ENCODE measurements around the gene TGFA. TPM values are rescaled to one million over a fixed set of nuclear protein-coding genes. Genes with fewer than 3 reads are reported as not detected.

TGFA gene
- total RNA-seq, 1 donor from 2014 or later, result not detected

- Mint-ChIP-seq H3K9me3 (peaks cover 2% of the 10 kb centered on the region), H3K36me3 (no peaks in the 10 kb centered on the region), H3K4me1 (peaks cover 3% of the 10 kb centered on the region), H3K27me3 (ENCODE audit: insufficient read depth, low read depth) (no peaks in the 10 kb centered on the region), H3K27ac (no peak overlapping the region), H3K4me3 (no peak overlapping the region)
- Histone ChIP-seq H3K27me3 (no peaks in the 10 kb centered on the region), H2AFZ (replicated peaks) (no peak overlapping the region), H3K27ac (no peak overlapping the region), H3K4me2 (no peak overlapping the region), H4K20me1 (ENCODE audit: low read depth) (no peaks in the 10 kb centered on the region), H3K4me3 (no peak overlapping the region), H3K9me3 (ENCODE audit: low read depth) (no peaks in the 10 kb centered on the region), H3K4me1 (peaks cover 8% of the 10 kb centered on the region), H3F3A (ENCODE audit: low read depth) (no peaks in the 10 kb centered on the region), H3K79me2 (ENCODE audit: low read depth) (no peaks in the 10 kb centered on the region), H3K36me3 (no peaks in the 10 kb centered on the region), H3K9ac (no peak overlapping the region)
- TF ChIP-seq EZH2phosphoT487 (IDR thresholded peaks at IDR 0.05) (no peak), EZH2 (IDR thresholded peaks at IDR 0.05) (no peak), CTCF (IDR thresholded peaks at IDR 0.05) (no peak)
- no peak for DNase-seq (ENCODE audit: low spot score)
Measured at GRCh38 chr2:70435138-70435537, 118.5 kb downstream of the TGFA start.

GRCh38 chr2:70433315-70433714 is 120.3 kb downstream of the TGFA start:
- Mint-ChIP-seq H3K36me3 (no peaks in the 10 kb centered on the region), H3K27me3 (ENCODE audit: insufficient read depth, low read depth) (no peaks in the 10 kb centered on the region), H3K4me1 (no peaks in the 10 kb centered on the region), H3K9me3 (peaks cover 2% of the 10 kb centered on the region), H3K4me3 (no peak overlapping the region), H3K27ac (no peak overlapping the region)
- DNase-seq (ENCODE audit: low spot score), result no peak
- Histone ChIP-seq H3K4me2 (no peak overlapping the region), H3K27me3 (no peaks in the 10 kb centered on the region), H3K79me2 (ENCODE audit: low read depth) (no peaks in the 10 kb centered on the region), H3K27ac (no peak overlapping the region), H3K4me1 (peaks cover 8% of the 10 kb centered on the region), H3F3A (ENCODE audit: low read depth) (no peaks in the 10 kb centered on the region), H2AFZ (replicated peaks) (no peak overlapping the region), H3K9ac (no peak overlapping the region), H3K4me3 (no peak overlapping the region), H4K20me1 (ENCODE audit: low read depth) (no peaks in the 10 kb centered on the region), H3K9me3 (ENCODE audit: low read depth) (no peaks in the 10 kb centered on the region), H3K36me3 (no peaks in the 10 kb centered on the region)
- TF ChIP-seq EZH2phosphoT487 (IDR thresholded peaks at IDR 0.05), result no peak
- TF ChIP-seq CTCF (IDR thresholded peaks at IDR 0.05), result no peak
- TF ChIP-seq EZH2 (IDR thresholded peaks at IDR 0.05), result no peak

GRCh38 chr2:70431716-70432347 is 121.8 kb downstream of the TGFA start:
- Histone ChIP-seq H3K36me3 (no peaks in the 10 kb centered on the region), H3K9ac (no peak overlapping the region), H3K27ac (no peak overlapping the region), H2AFZ (replicated peaks) (peak overlapping the region; percentile 26), H3K4me1 (peaks cover 8% of the 10 kb centered on the region), H3K27me3 (no peaks in the 10 kb centered on the region), H3F3A (ENCODE audit: low read depth) (no peaks in the 10 kb centered on the region), H4K20me1 (ENCODE audit: low read depth) (no peaks in the 10 kb centered on the region), H3K79me2 (ENCODE audit: low read depth) (no peaks in the 10 kb centered on the region), H3K4me3 (no peak overlapping the region), H3K4me2 (no peak overlapping the region), H3K9me3 (ENCODE audit: low read depth) (no peaks in the 10 kb centered on the region)
- H3K27ac Mint-ChIP-seq, result no peak overlapping the region
- H3K27me3 Mint-ChIP-seq (ENCODE audit: insufficient read depth, low read depth), result no peaks in the 10 kb centered on the region
- H3K36me3 Mint-ChIP-seq, result no peaks in the 10 kb centered on the region
- no peak for TF ChIP-seq CTCF (IDR thresholded peaks at IDR 0.05)
- TF ChIP-seq EZH2phosphoT487 (IDR thresholded peaks at IDR 0.05), result no peak
- no peak for TF ChIP-seq EZH2 (IDR thresholded peaks at IDR 0.05)
- peaks cover 2% of the 10 kb centered on the region for H3K9me3 Mint-ChIP-seq
- H3K4me3 Mint-ChIP-seq, result no peak overlapping the region
- DNase-seq (ENCODE audit: low spot score), result no peak
- H3K4me1 Mint-ChIP-seq, result no peaks in the 10 kb centered on the region
